ENCODE results near the gene SURF1. TPM values are rescaled to one million over a fixed set of nuclear protein-coding genes. Genes with fewer than 3 reads are reported as not detected.

SURF1 gene
- total RNA-seq, 1 experiment from 2014 or later: 47.9 TPM

GRCh38 chr9:133334161-133334560, 22.1 kb downstream of the SURF1 start:
- CTCF ChIA-PET: interaction anchor here (0.5 to 1.3 kb wide), 2 partner anchors 92 to 146 kb away, joined by 4 read pairs; no protein-coding TSS in a partner anchor
- Mint-ChIP-seq H3K4me1 (ENCODE audit: low read depth, unreplicated experiment) (peaks cover 27% of the 10 kb centered on the region), H3K27me3 (ENCODE audit: unreplicated experiment) (no peaks in the 10 kb centered on the region), H3K36me3 (ENCODE audit: insufficient read depth, unreplicated experiment) (peaks cover 52% of the 10 kb centered on the region), H3K4me3 (ENCODE audit: low read depth, unreplicated experiment) (peak overlapping the region; percentile 90), H3K9me3 (ENCODE audit: low read depth, unreplicated experiment) (no peaks in the 10 kb centered on the region), H3K27ac (ENCODE audit: unreplicated experiment) (no peak overlapping the region)
- BruUV-seq (replicated peaks): no TSS peak
- TF ChIP-seq CTCF (IDR thresholded peaks at IDR 0.05; ENCODE audit: unreplicated experiment): no peak
- intact Hi-C loops (cut with micrococcal nuclease; ENCODE audit: unreplicated experiment): no loop called here
- no peak for DNase-seq

GRCh38 chr9:133333566-133333965, 22.7 kb downstream of the SURF1 start:
- peaks cover 4% of the 10 kb centered on the region for H3K9me3 Mint-ChIP-seq (ENCODE audit: low read depth, unreplicated experiment)
- no peak overlapping the region for H3K27ac Mint-ChIP-seq (ENCODE audit: unreplicated experiment)
- no peaks in the 10 kb centered on the region for H3K27me3 Mint-ChIP-seq (ENCODE audit: unreplicated experiment)
- no peak overlapping the region for H3K4me3 Mint-ChIP-seq (ENCODE audit: low read depth, unreplicated experiment)
- intact Hi-C loops (cut with micrococcal nuclease; ENCODE audit: unreplicated experiment): no loop called here
- peaks cover 56% of the 10 kb centered on the region for H3K36me3 Mint-ChIP-seq (ENCODE audit: insufficient read depth, unreplicated experiment)
- CTCF ChIA-PET: no interaction called here
- no peak for TF ChIP-seq CTCF (IDR thresholded peaks at IDR 0.05; ENCODE audit: unreplicated experiment)
- BruUV-seq (replicated peaks): no TSS peak
- H3K4me1 Mint-ChIP-seq (ENCODE audit: low read depth, unreplicated experiment): peaks cover 33% of the 10 kb centered on the region
- no peak for DNase-seq

GRCh38 chr9:133333011-133333410, 23.3 kb downstream of the SURF1 start:
- DNase-seq: no peak
- Mint-ChIP-seq H3K9me3 (ENCODE audit: low read depth, unreplicated experiment) (peaks cover 4% of the 10 kb centered on the region), H3K4me1 (ENCODE audit: low read depth, unreplicated experiment) (peaks cover 36% of the 10 kb centered on the region), H3K27ac (ENCODE audit: unreplicated experiment) (no peak overlapping the region), H3K4me3 (ENCODE audit: low read depth, unreplicated experiment) (no peak overlapping the region), H3K27me3 (ENCODE audit: unreplicated experiment) (no peaks in the 10 kb centered on the region), H3K36me3 (ENCODE audit: insufficient read depth, unreplicated experiment) (peaks cover 60% of the 10 kb centered on the region)
- no TSS peak for BruUV-seq (replicated peaks)
- no peak for TF ChIP-seq CTCF (IDR thresholded peaks at IDR 0.05; ENCODE audit: unreplicated experiment)
- CTCF ChIA-PET: no interaction called here
- intact Hi-C loops (cut with micrococcal nuclease; ENCODE audit: unreplicated experiment): no loop called here

- H3K4me3 Mint-ChIP-seq (ENCODE audit: low read depth, unreplicated experiment): no peak overlapping the region
- TF ChIP-seq CTCF (IDR thresholded peaks at IDR 0.05; ENCODE audit: unreplicated experiment): no peak
- H3K36me3 Mint-ChIP-seq (ENCODE audit: insufficient read depth, unreplicated experiment): peaks cover 58% of the 10 kb centered on the region
- peaks cover 4% of the 10 kb centered on the region for H3K9me3 Mint-ChIP-seq (ENCODE audit: low read depth, unreplicated experiment)
- intact Hi-C loops (cut with micrococcal nuclease; ENCODE audit: unreplicated experiment): no loop called here
- CTCF ChIA-PET: interaction anchor here (0.6 kb wide), 1 partner anchor 146 kb away, joined by 3 read pairs; no protein-coding TSS in a partner anchor
- no peak for DNase-seq
- no TSS peak for BruUV-seq (replicated peaks)
- H3K27me3 Mint-ChIP-seq (ENCODE audit: unreplicated experiment): no peaks in the 10 kb centered on the region
- no peak overlapping the region for H3K27ac Mint-ChIP-seq (ENCODE audit: unreplicated experiment)
- peaks cover 36% of the 10 kb centered on the region for H3K4me1 Mint-ChIP-seq (ENCODE audit: low read depth, unreplicated experiment)
These were observed 23.9 kb downstream of the SURF1 start for GRCh38 chr9:133332381-133332730.

All from Calu3 (cell line).